ENCODE results near the gene COL17A1.

DNA sequence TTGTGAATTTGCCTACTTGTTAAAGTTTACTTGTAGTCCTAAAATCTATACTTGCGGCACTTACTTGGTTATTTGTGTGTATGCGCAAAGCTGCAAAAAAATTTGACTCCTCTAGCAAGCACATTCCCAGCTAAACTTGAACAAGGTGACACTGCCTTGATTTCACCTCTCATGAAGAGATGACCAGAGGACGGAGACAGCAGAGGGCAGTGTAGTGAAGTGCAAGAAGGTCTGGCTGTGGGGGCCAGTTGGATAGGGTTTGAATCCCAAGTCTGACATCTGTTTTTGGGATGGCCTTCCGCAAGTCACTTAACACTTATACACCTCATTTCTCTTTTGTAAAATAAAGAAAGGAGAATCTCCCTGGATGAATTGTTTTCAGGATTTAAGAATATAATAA lies 103.0 kb downstream of the COL17A1 start:
- TF ChIP-seq POLR2AphosphoS5 (IDR thresholded peaks at IDR 0.05; ENCODE audit: low read depth, low read length) = no peak
- TF ChIP-seq, protein P1, sequence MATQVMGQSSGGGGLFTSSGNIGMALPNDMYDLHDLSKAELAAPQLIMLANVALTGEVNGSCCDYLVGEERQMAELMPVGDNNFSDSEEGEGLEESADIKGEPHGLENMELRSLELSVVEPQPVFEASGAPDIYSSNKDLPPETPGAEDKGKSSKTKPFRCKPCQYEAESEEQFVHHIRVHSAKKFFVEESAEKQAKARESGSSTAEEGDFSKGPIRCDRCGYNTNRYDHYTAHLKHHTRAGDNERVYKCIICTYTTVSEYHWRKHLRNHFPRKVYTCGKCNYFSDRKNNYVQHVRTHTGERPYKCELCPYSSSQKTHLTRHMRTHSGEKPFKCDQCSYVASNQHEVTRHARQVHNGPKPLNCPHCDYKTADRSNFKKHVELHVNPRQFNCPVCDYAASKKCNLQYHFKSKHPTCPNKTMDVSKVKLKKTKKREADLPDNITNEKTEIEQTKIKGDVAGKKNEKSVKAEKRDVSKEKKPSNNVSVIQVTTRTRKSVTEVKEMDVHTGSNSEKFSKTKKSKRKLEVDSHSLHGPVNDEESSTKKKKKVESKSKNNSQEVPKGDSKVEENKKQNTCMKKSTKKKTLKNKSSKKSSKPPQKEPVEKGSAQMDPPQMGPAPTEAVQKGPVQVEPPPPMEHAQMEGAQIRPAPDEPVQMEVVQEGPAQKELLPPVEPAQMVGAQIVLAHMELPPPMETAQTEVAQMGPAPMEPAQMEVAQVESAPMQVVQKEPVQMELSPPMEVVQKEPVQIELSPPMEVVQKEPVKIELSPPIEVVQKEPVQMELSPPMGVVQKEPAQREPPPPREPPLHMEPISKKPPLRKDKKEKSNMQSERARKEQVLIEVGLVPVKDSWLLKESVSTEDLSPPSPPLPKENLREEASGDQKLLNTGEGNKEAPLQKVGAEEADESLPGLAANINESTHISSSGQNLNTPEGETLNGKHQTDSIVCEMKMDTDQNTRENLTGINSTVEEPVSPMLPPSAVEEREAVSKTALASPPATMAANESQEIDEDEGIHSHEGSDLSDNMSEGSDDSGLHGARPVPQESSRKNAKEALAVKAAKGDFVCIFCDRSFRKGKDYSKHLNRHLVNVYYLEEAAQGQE (IDR thresholded peaks at IDR 0.05; ENCODE audit: insufficient read depth in 1 of 2, low read depth in 2 of 2, low read length in 2 of 2) = no peak
- no peak for TF ChIP-seq TAF1 (IDR thresholded peaks at IDR 0.05; ENCODE audit: borderline replicate concordance, insufficient read depth, low read length)
- no peak for TF ChIP-seq SIN3A (IDR thresholded peaks at IDR 0.05; ENCODE audit: borderline replicate concordance, insufficient read depth, low read length)
- TF ChIP-seq FOXP2 (optimal IDR thresholded peaks at IDR 0.05; ENCODE audit: borderline replicate concordance, extremely low read depth, extremely low read length, insufficient read depth) = no peak

All from PFSK-1 (cell line).